Osteoblast (primary cell): Measurements from ENCODE around the gene LYRM1. TPM values are rescaled to one million over a fixed set of nuclear protein-coding genes. Genes with fewer than 3 reads are reported as not detected.

Source experiments
- DNase-seq: peaks from one replicate; pipeline ENCODE4 v3.0.0; 2011; ENCODE audit warnings: low spot score, mixed read lengths; ENCODE audit not compliant: insufficient read length; ENCODE audit errors: missing footprints
- H2AFZ ChIP-seq: 2 replicates; pipeline ENCODE4 v1.6.0; 2011; ENCODE audit warnings: mild to moderate bottlenecking, low read length
- H3K27ac ChIP-seq: 2 replicates; pipeline ENCODE4 v1.5.1; 2011; ENCODE audit warnings: mild to moderate bottlenecking, low read depth, low read length, moderate library complexity
- H3K27me3 ChIP-seq: 2 replicates; pipeline ENCODE4 v1.6.0; 2012; ENCODE audit warnings: mild to moderate bottlenecking, control low read depth, inconsistent platforms, low read length, moderate library complexity; ENCODE audit not compliant: insufficient read depth
- H3K36me3 ChIP-seq: 2 replicates; pipeline ENCODE4 v1.5.1; 2011; ENCODE audit warnings: mild to moderate bottlenecking, low read length, control low read depth, moderate library complexity; ENCODE audit not compliant: insufficient read depth
- H3K4me1 ChIP-seq: 2 replicates; pipeline ENCODE4 v1.5.1; 2011; ENCODE audit warnings: mild to moderate bottlenecking, low read length, control low read depth, moderate library complexity; ENCODE audit not compliant: insufficient read depth
- H3K4me2 ChIP-seq: 2 replicates; pipeline ENCODE4 v1.6.0; 2011; ENCODE audit warnings: mild to moderate bottlenecking, low read length; ENCODE audit not compliant: insufficient read depth
- H3K4me3 ChIP-seq: fragments of 200-600 bp; sonication (generic); 3 replicates; pipeline ENCODE4 v1.5.1; 2012; ENCODE audit warnings: mild to moderate bottlenecking, low read length, inconsistent platforms; ENCODE audit not compliant: insufficient read depth
- H3K79me2 ChIP-seq: 2 replicates; pipeline ENCODE4 v1.6.0; 2012; ENCODE audit warnings: mild to moderate bottlenecking, low read length, control low read depth, inconsistent platforms; ENCODE audit not compliant: insufficient read depth
- H3K9me3 ChIP-seq: 2 replicates; pipeline ENCODE4 v1.5.1; 2011; ENCODE audit warnings: low read depth, low read length, control low read depth
- H4K20me1 ChIP-seq: 2 replicates; pipeline ENCODE4 v1.6.0; 2012; ENCODE audit warnings: mild to moderate bottlenecking, low read length, control low read depth; ENCODE audit not compliant: insufficient read depth
- total RNA-seq: library from RNA; depleted of rRNA; stranded (reverse); fragments of >200 nt; gene quantifications from 2 replicates; pipeline ENCODE4 v1.2.3, GENCODE V29; 2012
- TF ChIP-seq, protein P1 (sequence below): IDR thresholded peaks from 2 replicates; pipeline ENCODE4 v1.5.1; 2011; ENCODE audit warnings: mild to moderate bottlenecking, low read depth, low read length, moderate library complexity; ENCODE audit errors: extremely low read depth

LYRM1 gene
- total RNA-seq, 1 donor, result 44.9 TPM

DNA sequence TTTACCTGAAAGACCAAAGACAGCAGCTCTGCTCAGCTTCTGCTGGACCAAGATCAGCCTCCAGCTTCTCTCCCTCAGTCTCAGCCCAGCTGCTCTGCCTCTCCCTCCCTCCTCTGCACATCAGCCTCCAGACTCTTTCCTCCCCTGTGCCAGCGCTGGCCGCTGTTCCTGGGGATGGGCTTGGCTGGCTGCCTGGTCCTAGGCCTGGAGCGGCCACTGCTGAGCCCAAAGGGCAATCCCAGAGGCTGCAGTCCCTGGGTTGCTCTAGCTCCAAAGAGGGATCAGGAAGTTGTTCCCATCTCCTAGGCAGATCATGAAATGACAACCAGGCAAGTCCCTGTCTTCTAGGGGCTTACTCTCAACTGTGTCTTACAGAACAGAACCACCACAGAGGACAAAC lies 31.7 kb upstream of the LYRM1 start:
- DNase-seq, result peak; percentile 68
- Histone ChIP-seq H3K4me3 (no peak overlapping the region), H3K27me3 (no peaks in the 10 kb centered on the region), H3K9me3 (no peaks in the 10 kb centered on the region), H3K4me1 (peaks cover 71% of the 10 kb centered on the region), H3K4me2 (peak overlapping the region; percentile 18), H3K27ac (peak overlapping the region; percentile 47), H3K79me2 (peaks cover 96% of the 10 kb centered on the region), H2AFZ (no peak overlapping the region), H4K20me1 (peaks cover 54% of the 10 kb centered on the region), H3K36me3 (no peaks in the 10 kb centered on the region)
- TF ChIP-seq, protein P1, sequence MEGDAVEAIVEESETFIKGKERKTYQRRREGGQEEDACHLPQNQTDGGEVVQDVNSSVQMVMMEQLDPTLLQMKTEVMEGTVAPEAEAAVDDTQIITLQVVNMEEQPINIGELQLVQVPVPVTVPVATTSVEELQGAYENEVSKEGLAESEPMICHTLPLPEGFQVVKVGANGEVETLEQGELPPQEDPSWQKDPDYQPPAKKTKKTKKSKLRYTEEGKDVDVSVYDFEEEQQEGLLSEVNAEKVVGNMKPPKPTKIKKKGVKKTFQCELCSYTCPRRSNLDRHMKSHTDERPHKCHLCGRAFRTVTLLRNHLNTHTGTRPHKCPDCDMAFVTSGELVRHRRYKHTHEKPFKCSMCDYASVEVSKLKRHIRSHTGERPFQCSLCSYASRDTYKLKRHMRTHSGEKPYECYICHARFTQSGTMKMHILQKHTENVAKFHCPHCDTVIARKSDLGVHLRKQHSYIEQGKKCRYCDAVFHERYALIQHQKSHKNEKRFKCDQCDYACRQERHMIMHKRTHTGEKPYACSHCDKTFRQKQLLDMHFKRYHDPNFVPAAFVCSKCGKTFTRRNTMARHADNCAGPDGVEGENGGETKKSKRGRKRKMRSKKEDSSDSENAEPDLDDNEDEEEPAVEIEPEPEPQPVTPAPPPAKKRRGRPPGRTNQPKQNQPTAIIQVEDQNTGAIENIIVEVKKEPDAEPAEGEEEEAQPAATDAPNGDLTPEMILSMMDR, result no peak

DNA sequence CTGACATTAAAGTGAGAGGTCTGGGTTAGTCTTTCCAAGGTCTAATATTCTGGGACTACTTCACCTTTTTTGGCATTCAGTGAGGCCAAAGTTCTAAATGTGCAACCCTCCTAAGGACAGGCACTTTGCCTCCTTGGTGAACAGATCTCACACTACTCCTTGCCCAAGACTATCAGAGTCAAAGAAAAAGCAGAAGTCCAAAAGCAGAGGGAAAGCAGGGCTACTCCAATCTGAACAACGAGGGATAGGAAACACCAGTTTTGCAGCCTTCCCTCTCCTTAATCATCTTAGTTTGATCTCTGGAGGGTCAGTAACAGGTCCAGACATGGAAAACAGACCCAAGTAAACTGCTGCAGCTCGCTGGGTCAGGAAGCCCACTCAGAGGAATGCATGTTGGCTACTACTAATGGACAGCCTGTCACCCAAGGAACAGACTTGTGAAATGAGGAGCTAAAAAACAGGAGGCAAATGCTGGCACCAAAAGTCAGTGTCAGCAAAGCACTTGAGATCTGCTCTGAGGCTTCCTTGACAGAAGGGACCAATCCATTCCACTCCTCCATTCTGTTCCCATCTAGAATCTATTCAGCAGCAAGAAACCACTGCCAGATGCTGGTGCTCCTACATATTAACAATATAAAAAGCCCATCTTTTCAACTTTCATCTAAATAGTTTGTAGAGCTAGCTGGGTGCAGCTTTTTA lies 30.3 kb upstream of the LYRM1 start:
- peak; percentile 1 for DNase-seq
- Histone ChIP-seq H3K9me3 (no peaks in the 10 kb centered on the region), H3K36me3 (no peaks in the 10 kb centered on the region), H3K4me1 (peaks cover 74% of the 10 kb centered on the region), H4K20me1 (peaks cover 67% of the 10 kb centered on the region), H3K4me2 (no peak overlapping the region), H3K27ac (no peak overlapping the region), H3K79me2 (peaks cover 96% of the 10 kb centered on the region), H3K4me3 (no peak overlapping the region), H2AFZ (no peak overlapping the region), H3K27me3 (no peaks in the 10 kb centered on the region)
- TF ChIP-seq, protein P1, result no peak

DNA sequence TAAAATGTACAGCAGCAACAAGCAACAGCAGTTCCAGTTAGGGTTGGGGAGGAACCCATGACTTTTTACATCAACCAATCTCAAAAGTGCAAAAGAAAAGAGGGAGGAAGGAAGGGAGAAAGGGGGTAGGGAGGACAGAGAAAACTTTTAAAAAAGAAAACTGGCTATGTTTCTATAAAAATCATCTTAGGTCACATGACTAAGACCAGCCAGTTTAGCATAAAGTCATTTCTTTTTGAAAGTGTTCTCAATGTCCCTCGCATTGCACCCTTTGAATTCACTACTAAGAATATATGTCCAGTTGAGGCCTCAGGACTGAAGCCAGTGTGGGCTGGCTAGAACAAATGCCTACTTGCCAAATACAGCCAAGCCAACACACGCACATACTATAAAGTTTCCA lies 29.3 kb upstream of the LYRM1 start:
- TF ChIP-seq, protein P1, result no peak
- peaks cover 64% of the 10 kb centered on the region for H3K4me1 ChIP-seq
- no peaks in the 10 kb centered on the region for H3K36me3 ChIP-seq
- no peak overlapping the region for H2AFZ ChIP-seq
- H3K4me3 ChIP-seq, result no peak overlapping the region
- DNase-seq, result peak; percentile 11
- H3K4me2 ChIP-seq, result no peak overlapping the region
- H4K20me1 ChIP-seq, result peaks cover 70% of the 10 kb centered on the region
- peak overlapping the region; percentile 10 for H3K27ac ChIP-seq
- no peaks in the 10 kb centered on the region for H3K27me3 ChIP-seq
- H3K9me3 ChIP-seq, result no peaks in the 10 kb centered on the region
- H3K79me2 ChIP-seq, result peaks cover 98% of the 10 kb centered on the region

DNA sequence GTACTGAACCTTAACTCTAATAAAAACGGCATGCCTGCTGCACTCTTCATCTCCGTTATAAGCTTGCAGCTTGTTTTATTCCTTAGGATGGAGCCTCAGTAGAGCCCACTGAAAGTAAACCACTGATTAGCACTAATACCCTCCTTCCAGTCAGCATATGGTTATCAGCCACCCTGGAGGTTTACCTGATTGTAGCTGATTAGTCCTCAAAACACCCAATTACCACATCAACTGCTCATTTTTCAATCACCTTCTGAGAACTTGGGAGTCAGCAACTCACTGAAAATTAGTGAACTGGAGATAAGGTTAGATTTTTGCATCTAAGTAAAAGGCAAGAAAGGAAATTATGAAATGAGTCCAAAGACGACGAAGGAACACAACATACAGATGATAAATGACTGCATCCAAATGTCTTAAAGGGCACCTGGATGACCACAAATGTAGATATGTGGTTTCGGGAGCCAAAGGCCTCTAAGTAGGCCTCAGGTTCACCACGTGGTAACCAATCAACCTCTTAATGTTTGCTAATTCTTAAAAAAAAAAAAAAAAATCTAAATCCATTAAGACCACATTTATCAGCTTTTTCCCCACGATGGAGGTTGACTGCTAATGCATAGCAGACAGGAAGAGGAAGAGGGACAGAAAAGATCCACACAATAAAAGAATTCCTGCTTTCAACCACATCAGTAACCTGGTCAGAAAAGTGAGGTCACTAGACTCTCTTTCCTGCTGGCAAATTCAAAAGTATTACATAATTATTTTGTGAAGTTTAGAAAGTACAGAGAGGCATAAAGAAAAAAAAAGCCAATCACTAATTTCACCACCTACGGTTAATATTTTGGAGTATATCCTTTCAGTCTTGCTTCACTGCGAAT lies 28.4 kb upstream of the LYRM1 start:
- no peak for DNase-seq
- Histone ChIP-seq H3K9me3 (no peaks in the 10 kb centered on the region), H3K27me3 (no peaks in the 10 kb centered on the region), H4K20me1 (peaks cover 75% of the 10 kb centered on the region), H3K36me3 (peaks cover 1% of the 10 kb centered on the region), H2AFZ (no peak overlapping the region), H3K79me2 (peaks cover 98% of the 10 kb centered on the region), H3K4me2 (no peak overlapping the region), H3K4me1 (peaks cover 55% of the 10 kb centered on the region), H3K4me3 (no peak overlapping the region), H3K27ac (no peak overlapping the region)
- TF ChIP-seq, protein P1, result no peak
